SH-SY5Y (cell line): Measurements from ENCODE around the gene GABRG2.

ENCODE experiments used
- GATA2 ChIP-seq: IDR thresholded peaks from 2 replicates; pipeline ENCODE4 v1.6.1; 2011; ENCODE audit warnings: mild to moderate bottlenecking, low read depth, low read length
- GATA3 ChIP-seq: IDR thresholded peaks from 2 replicates; pipeline ENCODE4 v1.6.1; 2011; ENCODE audit warnings: low read depth, mild to moderate bottlenecking, low read length, moderate library complexity

DNA sequence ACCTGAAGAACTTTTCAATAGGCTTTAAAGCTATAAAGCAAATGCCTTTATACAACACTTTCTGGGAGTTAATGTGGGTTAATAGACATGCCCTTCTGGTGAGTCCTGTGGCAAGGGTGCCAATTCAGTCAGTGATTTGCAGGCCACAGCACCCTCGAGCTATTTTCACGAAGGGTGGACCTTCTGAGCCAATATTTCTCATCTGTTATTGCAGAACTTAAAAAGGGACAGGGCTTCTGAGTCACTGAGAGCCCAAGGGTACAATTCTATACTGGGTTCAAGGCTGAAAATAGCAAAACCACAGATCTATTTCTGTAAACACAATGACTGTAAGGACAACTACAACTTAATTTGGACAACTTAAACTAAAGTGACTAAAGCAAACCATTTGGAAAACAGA, 92.8 kb downstream of the GABRG2 start:
- TF ChIP-seq GATA3 (no peak), GATA2 (no peak)
